ENCODE results near the gene SEZ6L2.

DNA sequence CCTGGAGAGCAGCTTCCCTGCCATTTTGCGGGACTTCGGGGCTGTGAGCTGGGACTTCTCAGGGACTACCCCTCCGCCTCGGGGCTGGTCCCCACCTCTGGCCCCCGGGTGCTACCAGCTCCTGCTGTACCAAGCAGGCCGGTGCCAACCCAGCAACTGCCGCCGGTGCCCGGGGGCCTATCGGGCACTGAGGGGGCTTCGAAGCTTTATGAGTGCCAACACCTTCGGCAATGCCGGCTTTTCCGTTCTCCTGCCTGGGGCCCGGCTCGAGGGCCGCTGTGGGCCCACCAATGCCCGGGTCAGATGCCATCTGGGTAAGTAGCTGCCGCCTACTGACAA is 2.2 kb upstream of the SEZ6L2 start:
- TF ChIP-seq, protein P1, sequence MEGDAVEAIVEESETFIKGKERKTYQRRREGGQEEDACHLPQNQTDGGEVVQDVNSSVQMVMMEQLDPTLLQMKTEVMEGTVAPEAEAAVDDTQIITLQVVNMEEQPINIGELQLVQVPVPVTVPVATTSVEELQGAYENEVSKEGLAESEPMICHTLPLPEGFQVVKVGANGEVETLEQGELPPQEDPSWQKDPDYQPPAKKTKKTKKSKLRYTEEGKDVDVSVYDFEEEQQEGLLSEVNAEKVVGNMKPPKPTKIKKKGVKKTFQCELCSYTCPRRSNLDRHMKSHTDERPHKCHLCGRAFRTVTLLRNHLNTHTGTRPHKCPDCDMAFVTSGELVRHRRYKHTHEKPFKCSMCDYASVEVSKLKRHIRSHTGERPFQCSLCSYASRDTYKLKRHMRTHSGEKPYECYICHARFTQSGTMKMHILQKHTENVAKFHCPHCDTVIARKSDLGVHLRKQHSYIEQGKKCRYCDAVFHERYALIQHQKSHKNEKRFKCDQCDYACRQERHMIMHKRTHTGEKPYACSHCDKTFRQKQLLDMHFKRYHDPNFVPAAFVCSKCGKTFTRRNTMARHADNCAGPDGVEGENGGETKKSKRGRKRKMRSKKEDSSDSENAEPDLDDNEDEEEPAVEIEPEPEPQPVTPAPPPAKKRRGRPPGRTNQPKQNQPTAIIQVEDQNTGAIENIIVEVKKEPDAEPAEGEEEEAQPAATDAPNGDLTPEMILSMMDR (IDR thresholded peaks at IDR 0.05; ENCODE audit: low read length): no peak
- no peak for TF ChIP-seq EZH2 (IDR thresholded peaks at IDR 0.05; ENCODE audit: borderline replicate concordance, low read length)
